IMR-90 (cell line): ENCODE results near the gene SLC4A1AP. TPM values are rescaled to one million over a fixed set of nuclear protein-coding genes. Genes with fewer than 3 reads are reported as not detected.

Source experiments
- ATAC-seq: fragments of 200-7000 bp; cut with Tn5 transposase; 2 replicates; pipeline ENCODE4 v1.9.1; 2020; ENCODE audit warnings: low read depth, mild to moderate bottlenecking, moderate library complexity
- BruUV-seq: library from RNA; stranded (reverse); fragments of 400-500 nt; replicated peaks from 2 replicates; lab custom pipeline; 2021; lab: Mats Ljungman, UMichigan
- CTCF ChIA-PET: fragments of 300-600 bp; formaldehyde crosslinking; extraction: SDS; loops from one replicate; lab custom pipeline; 2021; ENCODE audit warnings: antibody characterized with exemption; lab: Yijun Ruan, JAX
- POLR2A ChIA-PET: fragments of 300-600 bp; sonication (Branson Sonifier 250); formaldehyde crosslinking; loops from one replicate; lab custom pipeline; 2022; ENCODE audit warnings: antibody characterized with exemption; ENCODE audit not compliant: unreplicated experiment; lab: Charles Lee
- DNase-seq: peaks from one replicate; pipeline ENCODE4 v3.0.0; 2013
- H2AFZ ChIP-seq: replicated peaks from 2 replicates; pipeline ENCODE3; 2013; ENCODE audit warnings: low read length, mild to moderate bottlenecking; ENCODE audit not compliant: poor library complexity
- H2AK5ac ChIP-seq: 2 replicates; pipeline ENCODE4 v1.6.1; 2013; ENCODE audit warnings: low read depth, low read length, inconsistent platforms
- H2AK9ac ChIP-seq: replicated peaks from 2 replicates; pipeline ENCODE3; 2013; ENCODE audit warnings: mild to moderate bottlenecking, low read depth, low read length, moderate library complexity; ENCODE audit not compliant: poor library complexity
- H2BK120ac ChIP-seq: 2 replicates; pipeline ENCODE4 v1.6.1; 2013; ENCODE audit warnings: low read depth, low read length, inconsistent platforms
- H2BK15ac ChIP-seq: 3 replicates; pipeline ENCODE4 v1.6.1; 2013; ENCODE audit warnings: low read depth, low read length, inconsistent platforms
- H2BK20ac ChIP-seq: 2 replicates; pipeline ENCODE4 v1.6.1; 2013; ENCODE audit warnings: low read depth, mild to moderate bottlenecking, inconsistent platforms, low read length, moderate library complexity
- H2BK5ac ChIP-seq: 2 replicates; pipeline ENCODE4 v1.6.1; 2013; ENCODE audit warnings: mild to moderate bottlenecking, low read depth, low read length, inconsistent platforms; ENCODE audit not compliant: poor library complexity, severe bottlenecking
- H3K14ac ChIP-seq: replicated peaks from 2 replicates; pipeline ENCODE4 v1.6.1; 2013; ENCODE audit warnings: low read depth, low read length, inconsistent platforms
- H3K18ac ChIP-seq: 2 replicates; pipeline ENCODE4 v1.6.1; 2013; ENCODE audit warnings: low read depth, low read length, control low read depth
- H3K23ac ChIP-seq: 2 replicates; pipeline ENCODE4 v1.6.1; 2013; ENCODE audit warnings: low read depth, low read length, inconsistent platforms
- H3K27ac ChIP-seq: 2 replicates; pipeline ENCODE4 v1.5.1; 2013; ENCODE audit warnings: mild to moderate bottlenecking, control low read depth, low read length; ENCODE audit not compliant: insufficient read depth
- H3K27me3 ChIP-seq: 2 replicates; pipeline ENCODE4 v1.6.1; 2013; ENCODE audit warnings: low read length; ENCODE audit not compliant: control insufficient read depth, insufficient read depth
- H3K36me3 ChIP-seq: 2 replicates; pipeline ENCODE4 v1.6.1; 2013; ENCODE audit warnings: low read length, mixed read lengths; ENCODE audit not compliant: control insufficient read depth, insufficient read depth
- H3K4ac ChIP-seq: 2 replicates; pipeline ENCODE4 v1.6.1; 2013; ENCODE audit warnings: low read depth, low read length, inconsistent platforms
- H3K4me1 ChIP-seq: 2 replicates; pipeline ENCODE4 v1.6.1; 2013; ENCODE audit warnings: low read length, mixed read lengths; ENCODE audit not compliant: control insufficient read depth, insufficient read depth
- H3K4me2 ChIP-seq: 2 replicates; pipeline ENCODE4 v1.6.1; 2013; ENCODE audit warnings: low read depth, mild to moderate bottlenecking, control low read depth, low read length, moderate library complexity
- H3K4me3 ChIP-seq: 2 replicates; pipeline ENCODE4 v1.5.1; 2013; ENCODE audit warnings: low read depth, mild to moderate bottlenecking, control low read depth, low read length, moderate library complexity; ENCODE audit not compliant: insufficient read depth
- H3K56ac ChIP-seq: 2 replicates; pipeline ENCODE4 v1.6.1; 2013; ENCODE audit warnings: low read length, inconsistent platforms; ENCODE audit not compliant: insufficient read depth; ENCODE audit errors: extremely low read depth
- H3K79me1 ChIP-seq, 2 experiments: 2 replicates each; pipeline ENCODE4 v1.6.1; 2013; ENCODE audit warnings: low read length in 2 of 2, inconsistent platforms in 1 of 2, low read depth in 1 of 2
- H3K9ac ChIP-seq: 2 replicates; pipeline ENCODE4 v1.6.1; 2013; ENCODE audit warnings: low read depth, low read length, control low read depth
- H3K9me1 ChIP-seq: 2 replicates; pipeline ENCODE4 v1.6.1; 2013; ENCODE audit warnings: low read length, inconsistent platforms; ENCODE audit not compliant: insufficient read depth
- H3K9me3 ChIP-seq: 2 replicates; pipeline ENCODE4 v1.6.1; 2013; ENCODE audit warnings: low read length; ENCODE audit not compliant: control insufficient read depth, insufficient read depth
- H4K20me1 ChIP-seq: 2 replicates; pipeline ENCODE4 v1.6.1; 2013; ENCODE audit warnings: low read length, inconsistent platforms; ENCODE audit not compliant: insufficient read depth
- H4K5ac ChIP-seq: 2 replicates; pipeline ENCODE4 v1.6.1; 2013; ENCODE audit warnings: mild to moderate bottlenecking, low read depth, low read length, control low read depth
- H4K8ac ChIP-seq, 2 experiments: 2 replicates each; pipeline ENCODE4 v1.6.1; 2013; ENCODE audit warnings: low read depth in 2 of 2, low read length in 2 of 2, control low read depth in 1 of 2, inconsistent platforms in 1 of 2
- H4K91ac ChIP-seq: 2 replicates; pipeline ENCODE4 v1.6.1; 2013; ENCODE audit warnings: low read depth, low read length, inconsistent platforms; ENCODE audit not compliant: insufficient read depth
- BHLHE40 ChIP-seq: fragments of 150-350 bp; IDR thresholded peaks from 2 replicates; pipeline ENCODE4 v1.6.1; 2016; ENCODE audit warnings: mild to moderate bottlenecking, low read depth, low read length
- CEBPB ChIP-seq: IDR thresholded peaks from 2 replicates; pipeline ENCODE4 v1.6.1; 2012; ENCODE audit warnings: low read depth, low read length, improper control_type of control experiment
- CHD1 ChIP-seq: IDR thresholded peaks from 2 replicates; pipeline ENCODE4 v1.6.1; 2012; ENCODE audit warnings: low read depth, low read length, improper control_type of control experiment
- FOS ChIP-seq: fragments of 150-350 bp; IDR thresholded peaks from 2 replicates; pipeline ENCODE4 v1.6.1; 2016; ENCODE audit warnings: low read depth, low read length
- MAFK ChIP-seq: IDR thresholded peaks from 2 replicates; pipeline ENCODE4 v1.6.1; 2012; ENCODE audit warnings: low read depth, low read length, improper control_type of control experiment
- MXI1 ChIP-seq: IDR thresholded peaks from 2 replicates; pipeline ENCODE4 v1.6.1; 2012; ENCODE audit warnings: low read depth, mild to moderate bottlenecking, low read length, moderate library complexity, borderline replicate concordance
- NFE2L2 ChIP-seq: fragments of 150-350 bp; IDR thresholded peaks from 2 replicates; pipeline ENCODE4 v1.6.1; 2016; ENCODE audit warnings: low read depth, mild to moderate bottlenecking, low read length
- POLR2A ChIP-seq: IDR thresholded peaks from 2 replicates; pipeline ENCODE4 v1.6.1; 2012; ENCODE audit warnings: mild to moderate bottlenecking, low read depth, low read length
- RAD21 ChIP-seq: IDR thresholded peaks from 2 replicates; pipeline ENCODE4 v1.6.1; 2012; ENCODE audit warnings: low read length, improper control_type of control experiment
- RCOR1 ChIP-seq: IDR thresholded peaks from 2 replicates; pipeline ENCODE4 v1.6.1; 2012; ENCODE audit warnings: mild to moderate bottlenecking, low read length, improper control_type of control experiment; ENCODE audit not compliant: insufficient replicate concordance
- RFX5 ChIP-seq: IDR thresholded peaks from 2 replicates; pipeline ENCODE4 v1.8.0; 2012; ENCODE audit warnings: low read depth, mild to moderate bottlenecking, low read length, moderate library complexity
- WGBS, 2 experiments: methylation state at CpG; one replicate each; pipeline versions ENCODE4 v1.1.5 to v1.1.7; 2013; ENCODE audit warnings: missing lambda C conversion rate in 2 of 2; ENCODE audit not compliant: insufficient read length in 1 of 2; ENCODE audit errors: extremely low coverage in 2 of 2; 5-methylcytosine and 5-hydroxymethylcytosine counted together
- dilution Hi-C: fragments of 300-500 bp; cut with HindIII; formaldehyde crosslinking; loops from one replicate; pipeline ENCODE4 v1.14.3; 2018; ENCODE audit warnings: low sequenced_read_pairs; ENCODE audit not compliant: unreplicated experiment
- in situ Hi-C: fragments of 300-500 bp; cut with MboI; formaldehyde crosslinking; loops from 3 replicates; pipeline ENCODE4 v1.14.3; 2019; ENCODE audit warnings: low sequenced_read_pairs, inconsistent platforms, mixed read lengths
- intact Hi-C: fragments of 100-400 bp; cut with micrococcal nuclease; formaldehyde crosslinking; loops from 2 replicates; pipeline ENCODE4 v1.10.0; 2022
- polyA plus RNA-seq, 3 experiments: library from polyadenylated mRNA; depleted of rRNA; stranded (reverse); fragments of >200 nt; gene quantifications; 2 replicates each; pipeline ENCODE4 v1.2.3, GENCODE V29; 2012; ENCODE audit warnings: low replicate concordance in 1 of 3
- total RNA-seq: library from RNA; depleted of rRNA; stranded (reverse); fragments of >200 nt; gene quantifications from 2 replicates; pipeline ENCODE4 v1.2.3, GENCODE V29; 2012
- TF ChIP-seq, protein P1 (sequence below): fragments of 150-350 bp; IDR thresholded peaks from 2 replicates; pipeline ENCODE4 v1.6.1; 2016; ENCODE audit warnings: low read depth, mild to moderate bottlenecking, low read length, moderate library complexity, borderline replicate concordance

The SLC4A1AP gene
- total and polyA plus RNA-seq, 2 of the 4 experiments (the other 2 are of a cell fraction) = 11.7 to 13.6 TPM

DNA sequence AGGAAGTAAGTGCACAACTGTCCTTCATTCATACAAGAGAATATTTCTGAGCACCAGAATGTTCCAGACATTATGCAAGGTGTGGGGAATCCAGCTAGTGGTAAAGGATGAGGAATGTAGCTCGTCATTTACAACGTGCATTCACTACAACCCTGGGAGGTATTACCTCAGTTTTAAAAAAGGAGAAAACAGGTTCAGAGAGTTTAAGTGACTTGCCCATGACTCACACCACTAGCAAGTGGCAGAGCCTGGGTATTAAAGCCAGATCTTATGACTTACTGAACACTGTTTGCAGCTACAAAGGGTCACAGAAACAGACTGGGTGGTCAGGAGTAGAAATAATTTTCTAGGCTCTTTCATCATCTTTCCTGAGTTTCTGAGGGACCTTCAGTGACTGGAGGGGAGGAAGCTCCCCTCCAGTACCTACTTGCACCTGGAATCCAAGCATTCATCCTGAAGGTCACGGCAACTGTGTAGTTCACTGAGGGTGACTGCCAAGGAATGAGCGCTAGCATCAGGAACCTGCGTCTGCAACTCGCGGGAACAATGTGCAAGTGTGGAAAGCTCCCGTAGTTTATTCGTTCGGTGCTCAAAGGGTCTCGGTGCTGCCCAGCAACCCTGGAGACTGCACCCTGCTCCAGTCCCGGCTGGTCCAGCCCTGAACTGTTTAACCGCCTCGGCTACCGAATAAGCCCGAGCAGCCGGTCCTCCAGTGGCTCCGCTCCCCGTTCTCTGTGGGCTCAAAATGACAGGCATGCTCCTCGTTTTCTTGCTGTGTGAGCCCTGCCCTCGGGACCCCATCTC, 35.5 kb upstream of the SLC4A1AP start:
- Histone ChIP-seq H4K8ac (peak overlapping the region in 1 of 2 experiments; percentile 44; a peak in 2 of 4 replicates), H2BK120ac (peak overlapping the region; percentile 40; the same call in 1 of the 2 replicates), H4K91ac (peak overlapping the region; percentile 30; the same call in 1 of the 2 replicates), H3K36me3 (peaks cover 9% of the 10 kb centered on the region), H3K9me3 (no peaks in the 10 kb centered on the region), H2BK5ac (peak overlapping the region; percentile 63), H2AK5ac (no peak overlapping the region; the same call in 1 of the 2 replicates), H3K23ac (peak overlapping the region; percentile 18; the same call in 1 of the 2 replicates), H3K4ac (peak overlapping the region; percentile 58), H3K4me1 (peaks cover 5% of the 10 kb centered on the region), H3K27me3 (no peaks in the 10 kb centered on the region), H2BK20ac (no peak overlapping the region), H2AFZ (peak overlapping the region; percentile 97), H3K4me2 (peak overlapping the region; percentile 89), H2BK15ac (no peak overlapping the region), H3K4me3 (peak overlapping the region; percentile 94), H3K79me1 (peaks cover 9 to 38% of the 10 kb centered on the region in 2 experiments), H4K20me1 (no peaks in the 10 kb centered on the region), H4K5ac (no peak overlapping the region), H3K18ac (no peak overlapping the region), H2AK9ac (peak overlapping the region; percentile 69), H3K27ac (peak overlapping the region; percentile 26; the same call in 1 of the 2 replicates), H3K14ac (peak overlapping the region; percentile 22; the same call in 1 of the 2 replicates), H3K9ac (peak overlapping the region; percentile 8; the same call in 1 of the 2 replicates), H3K56ac (peak overlapping the region; percentile 14), H3K9me1 (peaks cover 3% of the 10 kb centered on the region)
- ChIA-PET CTCF (interaction anchor here (1.0 kb wide), 1 partner anchor 55 kb away, joined by 4 read pairs; no protein-coding TSS in a partner anchor), POLR2A (interaction anchor here (0.6 to 1.1 kb wide), 2 partner anchors 125 to 191 kb away, joined by 3 to 9 read pairs; no protein-coding TSS in a partner anchor)
- TF ChIP-seq RCOR1 (peak; percentile 78), NFE2L2 (0 out of 2 replicates have a peak, but pooled peaks have one; percentile 28), POLR2A (no peak), CEBPB (peak; percentile 88), MXI1 (no peak), BHLHE40 (0 out of 2 replicates have a peak, but pooled peaks have one; percentile 24), FOS (peak; percentile 80), MAFK (no peak), RAD21 (no peak), RFX5 (no peak), CHD1 (no peak)
- TF ChIP-seq, protein P1, sequence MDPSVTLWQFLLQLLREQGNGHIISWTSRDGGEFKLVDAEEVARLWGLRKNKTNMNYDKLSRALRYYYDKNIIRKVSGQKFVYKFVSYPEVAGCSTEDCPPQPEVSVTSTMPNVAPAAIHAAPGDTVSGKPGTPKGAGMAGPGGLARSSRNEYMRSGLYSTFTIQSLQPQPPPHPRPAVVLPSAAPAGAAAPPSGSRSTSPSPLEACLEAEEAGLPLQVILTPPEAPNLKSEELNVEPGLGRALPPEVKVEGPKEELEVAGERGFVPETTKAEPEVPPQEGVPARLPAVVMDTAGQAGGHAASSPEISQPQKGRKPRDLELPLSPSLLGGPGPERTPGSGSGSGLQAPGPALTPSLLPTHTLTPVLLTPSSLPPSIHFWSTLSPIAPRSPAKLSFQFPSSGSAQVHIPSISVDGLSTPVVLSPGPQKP = no peak
- intact Hi-C loops (loop anchor here (2.0 to 10.0 kb wide), 2 partner anchors 139 to 223 kb away; partner anchors contain the start of genes IFT172 and PPM1G), in situ Hi-C loops (no loop called here), dilution Hi-C loops (no loop called here)
- peak; percentile 63 for ATAC-seq
- no TSS peak for BruUV-seq
- no CpG with 5 or more reads among the region's 21 CpGs for WGBS, 2 experiments
- peak; percentile 96 for DNase-seq
